ENCODE results near the gene MACROD2.

- TF ChIP-seq EZH2 (IDR thresholded peaks at IDR 0.05; ENCODE audit: borderline replicate concordance, insufficient read depth, low read length, poor library complexity, severe bottlenecking) (no peak), MXI1 (conservative IDR thresholded peaks at IDR 0.05; ENCODE audit: poor library complexity, severe bottlenecking) (no peak), EP300 (conservative IDR thresholded peaks at IDR 0.05; ENCODE audit: poor library complexity, severe bottlenecking) (no peak), POLR2AphosphoS5 (IDR thresholded peaks at IDR 0.05) (no peak)
- TF ChIP-seq, protein P1, sequence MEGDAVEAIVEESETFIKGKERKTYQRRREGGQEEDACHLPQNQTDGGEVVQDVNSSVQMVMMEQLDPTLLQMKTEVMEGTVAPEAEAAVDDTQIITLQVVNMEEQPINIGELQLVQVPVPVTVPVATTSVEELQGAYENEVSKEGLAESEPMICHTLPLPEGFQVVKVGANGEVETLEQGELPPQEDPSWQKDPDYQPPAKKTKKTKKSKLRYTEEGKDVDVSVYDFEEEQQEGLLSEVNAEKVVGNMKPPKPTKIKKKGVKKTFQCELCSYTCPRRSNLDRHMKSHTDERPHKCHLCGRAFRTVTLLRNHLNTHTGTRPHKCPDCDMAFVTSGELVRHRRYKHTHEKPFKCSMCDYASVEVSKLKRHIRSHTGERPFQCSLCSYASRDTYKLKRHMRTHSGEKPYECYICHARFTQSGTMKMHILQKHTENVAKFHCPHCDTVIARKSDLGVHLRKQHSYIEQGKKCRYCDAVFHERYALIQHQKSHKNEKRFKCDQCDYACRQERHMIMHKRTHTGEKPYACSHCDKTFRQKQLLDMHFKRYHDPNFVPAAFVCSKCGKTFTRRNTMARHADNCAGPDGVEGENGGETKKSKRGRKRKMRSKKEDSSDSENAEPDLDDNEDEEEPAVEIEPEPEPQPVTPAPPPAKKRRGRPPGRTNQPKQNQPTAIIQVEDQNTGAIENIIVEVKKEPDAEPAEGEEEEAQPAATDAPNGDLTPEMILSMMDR (IDR thresholded peaks at IDR 0.05; ENCODE audit: poor library complexity, severe bottlenecking) = no peak
Measured at GRCh38 chr20:16081421-16081820, 2086.1 kb downstream of the MACROD2 start.
